HEK293 (cell line): ENCODE results near the gene OR2F1.

Experiments
- CTCF ChIP-seq: fragments of 450-650 bp; formaldehyde crosslinking; IDR thresholded peaks from 2 replicates; pipeline ENCODE4 v1.5.1; 2016; ENCODE audit warnings: missing biosample characterization, missing genetic modification characterization
- HOXA7 ChIP-seq: sonication (generic); formaldehyde crosslinking; IDR thresholded peaks from 2 replicates; pipeline ENCODE4 v1.8.1; 2022; ENCODE audit warnings: missing genetic modification reagents, borderline replicate concordance
- PBX3 ChIP-seq: sonication (generic); formaldehyde crosslinking; IDR thresholded peaks from 2 replicates; pipeline ENCODE4 v1.8.1; 2022; ENCODE audit warnings: mild to moderate bottlenecking, moderate library complexity, missing genetic modification reagents
- YY1 ChIP-seq: fragments of 450-650 bp; formaldehyde crosslinking; IDR thresholded peaks from 2 replicates; pipeline ENCODE4 v1.5.1; 2018; ENCODE audit warnings: missing biosample characterization, missing genetic modification characterization
- ZBTB8A ChIP-seq: fragments of 450-650 bp; formaldehyde crosslinking; IDR thresholded peaks from 2 replicates; pipeline ENCODE4 v1.5.1; 2016; ENCODE audit warnings: missing biosample characterization, missing genetic modification characterization
- ZNF10 ChIP-seq: fragments of 450-650 bp; formaldehyde crosslinking; IDR thresholded peaks from 2 replicates; pipeline ENCODE4 v1.5.1; 2017; ENCODE audit warnings: missing biosample characterization, missing genetic modification characterization
- ZNF114 ChIP-seq: fragments of 450-650 bp; formaldehyde crosslinking; IDR thresholded peaks from 2 replicates; pipeline ENCODE4 v1.5.0; 2017; ENCODE audit warnings: missing biosample characterization, missing genetic modification characterization
- ZNF184 ChIP-seq: fragments of 450-650 bp; IDR thresholded peaks from 2 replicates; pipeline ENCODE4 v1.5.1; 2018; ENCODE audit warnings: missing biosample characterization, mild to moderate bottlenecking, missing genetic modification characterization

- TF ChIP-seq CTCF (tag by site-specific recombination) (no peak), PBX3 (CRISPR knock-in tag) (no peak), YY1 (no peak), ZNF114 (no peak), ZNF184 (tag by site-specific recombination) (no peak), ZNF10 (tag by site-specific recombination) (no peak), ZBTB8A (tag by site-specific recombination) (no peak), HOXA7 (CRISPR knock-in tag) (no peak)
Measured at GRCh38 chr7:143992670-143993069, 38.0 kb downstream of the OR2F1 start.
